ENCODE measurements around the gene ILF3. TPM values are rescaled to one million over a fixed set of nuclear protein-coding genes. Genes with fewer than 3 reads are reported as not detected.

The ILF3 gene
- total RNA-seq: 100 to 1,000 TPM; 355 to 357 TPM

DNA sequence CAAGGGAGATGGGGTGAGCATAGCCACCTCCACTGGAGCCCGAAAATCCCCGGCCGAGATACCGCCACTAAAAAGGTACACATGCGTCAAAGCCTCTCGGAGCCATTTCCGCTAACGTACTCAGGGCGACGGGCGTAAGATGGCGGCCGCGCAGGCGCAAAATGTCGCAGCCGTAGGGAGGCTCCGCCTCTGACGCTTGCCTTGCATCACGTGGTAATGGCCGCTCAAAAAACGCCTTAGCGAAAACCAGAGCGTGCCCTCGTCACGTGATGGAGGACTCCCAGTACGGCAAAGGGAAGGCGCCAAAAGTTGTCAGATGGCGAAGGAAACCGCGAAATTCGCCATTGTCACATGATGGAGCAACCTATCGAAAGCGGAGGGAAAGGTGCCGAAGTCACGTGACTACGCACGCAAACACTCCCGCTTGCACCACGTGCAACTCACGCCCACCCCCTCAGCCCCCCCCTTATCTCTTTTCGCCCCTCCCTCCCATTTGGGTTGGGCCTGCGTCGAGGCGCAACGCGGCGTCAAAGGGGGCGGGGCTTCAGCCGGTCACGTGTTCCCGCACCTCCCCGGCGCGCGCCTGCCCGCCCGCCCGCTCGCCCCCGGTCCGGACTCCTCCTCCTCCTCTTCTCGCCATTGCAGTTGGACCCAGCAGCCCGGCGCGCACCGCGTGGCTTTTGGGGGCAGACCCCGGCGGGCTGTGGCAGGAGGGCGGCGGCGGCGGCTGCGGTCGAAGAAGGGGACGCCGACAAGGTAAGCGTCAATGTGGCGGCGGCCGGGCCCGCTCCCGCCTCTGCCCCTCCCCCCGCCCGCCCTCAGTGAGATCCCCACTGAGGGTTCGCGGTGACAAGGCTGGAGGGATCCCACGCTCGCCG is at the start of gene ILF3:
Gene ILF3, plus strand, starts transcription at position 615 of the 878 bp plus-strand sequence. CDS start 16,260 bp downstream, outside the sequence.
- intact Hi-C loops (cut with micrococcal nuclease): loop anchor here (1.0 to 5.0 kb wide), 8 partner anchors 41 to 306 kb away; partner anchors contain the start of genes KEAP1, KRI1 and TMED1
- Mint-ChIP-seq H3K27me3 (no peaks in the 10 kb centered on the region), H3K4me3 (peak within 1 kb of the TSS; percentile 90), H3K36me3 (peaks cover 34% of the 10 kb centered on the region), H3K4me1 (ENCODE audit: low read depth) (peaks cover 35% of the 10 kb centered on the region), H3K27ac (peak within 1 kb of the TSS; percentile 96), H3K9me3 (peaks cover 2% of the 10 kb centered on the region)
- ChIA-PET POLR2A (interaction anchor here (1.3 kb wide), 1 partner anchor 47 kb away, joined by 8 read pairs; the partner anchor contains the start of gene QTRT1), CTCF (interaction anchor here (1.0 kb wide), 1 partner anchor 9 kb away, joined by 3 read pairs; no protein-coding TSS in a partner anchor)
- peak; percentile 100 for DNase-seq

DNA sequence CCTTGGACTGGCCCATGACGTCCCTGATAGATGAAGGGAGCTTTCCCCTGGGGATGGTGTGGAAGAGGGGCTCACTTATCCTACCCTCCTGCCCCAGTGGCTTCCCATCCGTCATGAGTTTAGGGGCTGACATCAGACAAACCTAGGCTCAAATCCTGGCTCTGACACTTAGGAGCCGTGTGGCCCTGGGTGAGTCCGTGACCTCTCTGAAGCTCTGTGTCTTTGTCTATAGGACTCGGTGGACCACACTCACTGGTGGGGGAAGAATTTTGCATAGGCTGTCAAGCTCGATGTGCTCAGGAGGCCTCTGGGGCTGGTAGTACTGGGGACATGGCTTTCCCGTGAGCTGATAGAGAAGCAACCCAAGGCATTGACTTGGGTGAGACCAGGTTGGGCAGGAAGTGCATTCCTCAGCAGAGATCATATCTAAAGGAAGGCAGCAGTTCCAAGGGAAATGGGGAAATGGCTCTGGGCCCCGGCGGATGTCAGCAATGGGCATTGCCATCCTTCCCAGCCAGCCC is 49.6 kb upstream of the ILF3 start:
- DNase-seq: peak; percentile 25
- CTCF ChIA-PET: interaction anchor here (0.6 to 4.7 kb wide), 6 partner anchors 23 to 192 kb away, joined by 3 to 41 read pairs (median 5); no protein-coding TSS in a partner anchor
- intact Hi-C loops (cut with micrococcal nuclease): no loop called here
- H3K27ac Mint-ChIP-seq: peak overlapping the region; percentile 98
- H3K36me3 Mint-ChIP-seq: peaks cover 7% of the 10 kb centered on the region
- POLR2A ChIA-PET: interaction anchor here (1.0 to 1.2 kb wide), 3 partner anchors 9 to 97 kb away, joined by 3 to 6 read pairs (median 5); partner anchors contain the start of gene QTRT1
- no peaks in the 10 kb centered on the region for H3K27me3 Mint-ChIP-seq
- H3K4me1 Mint-ChIP-seq (ENCODE audit: low read depth): peaks cover 20% of the 10 kb centered on the region
- H3K9me3 Mint-ChIP-seq: no peaks in the 10 kb centered on the region
- peak overlapping the region; percentile 88 for H3K4me3 Mint-ChIP-seq

DNA sequence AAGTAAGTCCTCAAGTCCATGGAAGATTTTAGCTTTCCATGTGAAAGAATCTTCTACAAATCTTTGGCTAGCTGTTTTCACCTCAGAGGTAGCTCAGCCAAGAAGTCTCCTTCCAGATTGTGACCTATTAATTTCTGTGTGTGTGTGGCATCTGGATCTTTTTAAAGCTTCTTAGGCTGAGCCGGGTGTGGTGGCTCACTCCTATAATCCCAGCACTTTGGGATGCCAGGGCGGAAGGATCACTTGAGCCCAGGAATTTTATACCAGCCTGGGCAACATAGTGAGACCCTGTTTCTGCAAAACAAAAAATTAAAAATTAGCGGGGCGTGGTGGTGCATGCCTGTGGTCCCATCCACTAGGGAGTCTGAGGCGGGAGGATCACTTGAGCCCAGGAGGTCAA is 42.2 kb upstream of the ILF3 start:
- Mint-ChIP-seq H3K9me3 (no peaks in the 10 kb centered on the region), H3K27ac (no peak overlapping the region), H3K27me3 (no peaks in the 10 kb centered on the region), H3K4me3 (no peak overlapping the region), H3K36me3 (peaks cover 1% of the 10 kb centered on the region), H3K4me1 (ENCODE audit: low read depth) (peaks cover 24% of the 10 kb centered on the region)
- ChIA-PET CTCF (interaction anchor here (1.2 to 3.2 kb wide), 3 partner anchors 30 to 87 kb away, joined by 3 to 11 read pairs (median 6); no protein-coding TSS in a partner anchor), POLR2A (interaction anchor here (0.6 kb wide), 1 partner anchor 24 kb away, joined by 4 read pairs; no protein-coding TSS in a partner anchor)
- intact Hi-C loops (cut with micrococcal nuclease): no loop called here
- no peak for DNase-seq

DNA sequence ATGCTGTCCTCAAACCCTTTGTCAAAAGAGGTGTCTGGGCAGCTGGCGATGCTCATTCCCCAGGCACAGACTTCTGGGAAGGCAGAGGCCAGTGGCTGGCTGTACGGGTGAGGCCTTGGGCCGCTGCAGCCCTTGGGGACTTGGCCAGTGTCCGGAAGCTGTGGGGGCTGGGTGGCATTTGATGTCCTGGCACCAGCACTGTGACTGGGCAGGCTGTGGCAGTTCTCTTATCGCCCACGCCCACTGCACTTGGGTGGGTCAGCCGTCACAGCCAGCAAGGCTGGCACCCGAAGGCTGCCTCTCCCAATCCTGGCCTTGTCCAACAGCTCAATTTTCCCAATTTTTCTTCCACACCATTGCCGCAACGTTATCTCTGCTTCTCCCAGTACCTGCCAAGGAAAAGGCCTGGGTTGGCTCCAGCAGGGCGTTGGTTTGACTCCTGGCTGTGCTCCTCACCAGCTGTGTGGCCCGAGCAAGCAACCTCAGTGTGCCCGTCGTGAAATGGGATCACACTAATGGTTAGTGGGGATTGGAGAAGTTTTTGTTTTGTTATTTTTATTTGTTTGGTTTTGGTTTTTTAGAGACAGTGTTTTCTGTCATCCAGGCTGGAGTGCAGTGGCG is 41.5 kb upstream of the ILF3 start:
- intact Hi-C loops (cut with micrococcal nuclease): no loop called here
- ChIA-PET CTCF (interaction anchor here (1.2 to 3.2 kb wide), 2 partner anchors 31 to 33 kb away, joined by 3 to 11 read pairs; no protein-coding TSS in a partner anchor), POLR2A (no interaction called here)
- Mint-ChIP-seq H3K27me3 (no peaks in the 10 kb centered on the region), H3K4me3 (no peak overlapping the region), H3K9me3 (no peaks in the 10 kb centered on the region), H3K4me1 (ENCODE audit: low read depth) (peaks cover 24% of the 10 kb centered on the region), H3K36me3 (peaks cover 1% of the 10 kb centered on the region), H3K27ac (no peak overlapping the region)
- DNase-seq: no peak

DNA sequence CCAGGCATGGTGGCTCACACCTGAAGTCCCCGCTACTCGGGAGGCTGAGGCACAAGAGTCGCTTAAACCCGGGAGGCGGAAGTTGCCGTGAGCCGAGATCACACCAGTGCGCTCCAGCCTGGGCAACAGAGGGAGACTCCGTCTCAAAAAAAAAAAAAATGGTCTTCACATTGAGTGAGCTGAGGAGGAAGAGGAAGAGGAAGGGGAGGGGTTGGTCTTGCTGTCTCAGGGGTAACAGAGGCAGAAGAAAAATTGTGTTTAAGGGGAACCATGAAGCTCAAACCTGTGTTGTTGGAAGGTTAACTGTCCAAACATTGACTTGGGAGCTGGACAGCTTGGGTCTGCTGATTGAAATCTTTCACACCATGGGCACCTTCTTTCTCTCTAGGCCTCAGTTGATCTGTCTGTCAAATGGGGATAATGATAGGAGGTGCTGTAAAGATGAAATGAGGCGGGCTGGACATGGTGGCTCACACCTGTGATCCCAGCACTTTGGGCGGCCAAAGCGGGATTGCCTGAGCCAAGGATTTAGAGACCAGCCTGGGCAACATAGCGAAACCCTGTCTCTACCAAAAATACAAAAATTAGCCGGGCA is 38.6 kb upstream of the ILF3 start:
- no peak overlapping the region for H3K27ac Mint-ChIP-seq
- no peaks in the 10 kb centered on the region for H3K9me3 Mint-ChIP-seq
- no peak for DNase-seq
- no peaks in the 10 kb centered on the region for H3K27me3 Mint-ChIP-seq
- peaks cover 2% of the 10 kb centered on the region for H3K36me3 Mint-ChIP-seq
- ChIA-PET POLR2A (interaction anchor here (0.7 to 0.8 kb wide), 2 partner anchors 11 to 13 kb away, joined by 3 read pairs; no protein-coding TSS in a partner anchor), CTCF (interaction anchor here (0.6 to 2.8 kb wide), 2 partner anchors 23 to 34 kb away, joined by 3 to 10 read pairs; no protein-coding TSS in a partner anchor)
- H3K4me1 Mint-ChIP-seq (ENCODE audit: low read depth): peaks cover 23% of the 10 kb centered on the region
- intact Hi-C loops (cut with micrococcal nuclease): no loop called here
- no peak overlapping the region for H3K4me3 Mint-ChIP-seq

DNA sequence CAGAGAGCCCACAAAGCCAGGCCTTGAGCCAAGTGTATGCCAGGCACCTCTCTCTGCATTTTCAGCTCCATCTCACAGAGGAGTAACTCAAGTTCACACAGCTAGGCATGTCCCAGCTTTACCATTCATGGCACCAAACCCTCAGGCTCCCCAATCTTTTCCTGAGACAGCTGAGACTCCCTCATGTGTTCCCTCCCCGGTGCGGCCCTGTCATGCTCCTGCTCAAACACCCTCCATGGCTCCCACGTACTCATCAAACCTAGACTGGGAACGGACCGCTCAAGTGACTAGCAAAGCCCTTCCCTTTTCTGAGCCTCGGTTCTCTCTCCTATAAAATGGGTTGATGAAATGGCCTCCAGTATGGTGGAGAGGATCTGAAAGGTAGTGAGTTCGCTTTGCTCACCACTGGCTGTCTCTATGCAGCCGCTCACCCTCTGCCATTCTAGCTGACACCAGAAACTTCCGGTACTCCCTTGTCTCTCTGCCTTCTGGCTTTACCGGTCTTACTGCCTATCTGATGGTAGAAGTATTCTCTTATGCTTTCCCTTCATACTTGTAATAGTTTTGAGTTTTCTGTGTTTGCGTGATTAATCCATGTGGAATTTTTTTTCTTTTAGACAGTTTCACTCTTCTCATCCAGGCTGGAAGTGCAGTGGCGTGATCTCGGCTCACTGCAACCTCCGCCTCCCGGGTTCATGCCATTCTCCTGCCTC is 36.6 kb upstream of the ILF3 start:
- H3K4me1 Mint-ChIP-seq (ENCODE audit: low read depth): peaks cover 30% of the 10 kb centered on the region
- intact Hi-C loops (cut with micrococcal nuclease): no loop called here
- H3K36me3 Mint-ChIP-seq: peaks cover 5% of the 10 kb centered on the region
- no peak overlapping the region for H3K27ac Mint-ChIP-seq
- H3K4me3 Mint-ChIP-seq: no peak overlapping the region
- no peak for DNase-seq
- no peaks in the 10 kb centered on the region for H3K27me3 Mint-ChIP-seq
- no peaks in the 10 kb centered on the region for H3K9me3 Mint-ChIP-seq
- ChIA-PET POLR2A (no interaction called here), CTCF (interaction anchor here (1.1 to 2.8 kb wide), 3 partner anchors 27 to 37 kb away, joined by 3 to 11 read pairs (median 10); no protein-coding TSS in a partner anchor)

DNA sequence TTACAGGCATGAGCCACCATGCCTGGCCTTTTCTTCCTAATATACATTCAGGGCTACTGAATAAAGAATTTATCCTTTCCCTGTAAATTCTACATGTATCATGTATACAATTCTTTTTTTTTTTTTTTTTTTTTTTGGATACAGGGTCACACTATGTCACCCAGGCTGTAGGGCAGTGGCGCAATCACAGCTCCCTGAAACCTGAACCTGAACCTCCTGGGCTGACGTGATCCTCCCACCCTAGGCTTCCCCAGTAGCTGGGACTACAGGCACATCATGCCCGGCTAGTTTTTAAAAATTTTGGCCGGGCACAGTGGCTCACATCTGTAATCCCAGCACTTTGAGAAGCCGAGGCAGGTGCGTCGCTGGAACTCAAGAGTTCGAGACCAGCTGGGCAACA is 35.3 kb upstream of the ILF3 start:
- CTCF ChIA-PET: no interaction called here
- H3K4me3 Mint-ChIP-seq: no peak overlapping the region
- POLR2A ChIA-PET: no interaction called here
- intact Hi-C loops (cut with micrococcal nuclease): no loop called here
- H3K4me1 Mint-ChIP-seq (ENCODE audit: low read depth): peaks cover 30% of the 10 kb centered on the region
- H3K9me3 Mint-ChIP-seq: no peaks in the 10 kb centered on the region
- H3K27me3 Mint-ChIP-seq: no peaks in the 10 kb centered on the region
- no peak overlapping the region for H3K27ac Mint-ChIP-seq
- peaks cover 5% of the 10 kb centered on the region for H3K36me3 Mint-ChIP-seq
- DNase-seq: no peak

DNA sequence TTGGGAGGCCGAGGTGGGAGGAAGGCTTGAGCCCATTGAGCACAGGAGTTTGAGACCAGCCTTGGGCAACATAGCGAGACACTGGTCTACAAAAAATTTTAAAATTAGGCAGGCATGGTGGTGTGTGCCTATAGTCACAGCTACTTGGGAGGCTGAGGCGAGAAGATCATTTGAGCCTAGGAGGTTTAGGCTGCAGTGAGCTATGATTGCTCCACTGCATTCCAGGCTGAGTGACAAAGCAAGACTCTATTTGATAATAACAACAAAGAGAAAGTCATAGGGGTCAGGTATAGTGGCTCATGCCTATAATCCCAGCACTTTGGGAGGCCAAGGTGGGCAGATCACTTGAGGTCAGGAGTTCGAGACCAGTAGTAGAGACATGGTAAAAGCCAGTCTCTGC is 33.4 kb upstream of the ILF3 start:
- Mint-ChIP-seq H3K4me3 (no peak overlapping the region), H3K9me3 (no peaks in the 10 kb centered on the region), H3K36me3 (peaks cover 4% of the 10 kb centered on the region), H3K27ac (no peak overlapping the region), H3K27me3 (no peaks in the 10 kb centered on the region), H3K4me1 (ENCODE audit: low read depth) (peaks cover 30% of the 10 kb centered on the region)
- intact Hi-C loops (cut with micrococcal nuclease): no loop called here
- ChIA-PET POLR2A (no interaction called here), CTCF (interaction anchor here (0.6 to 2.0 kb wide), 3 partner anchors 39 to 130 kb away, joined by 4 to 8 read pairs (median 4); no protein-coding TSS in a partner anchor)
- no peak for DNase-seq

DNA sequence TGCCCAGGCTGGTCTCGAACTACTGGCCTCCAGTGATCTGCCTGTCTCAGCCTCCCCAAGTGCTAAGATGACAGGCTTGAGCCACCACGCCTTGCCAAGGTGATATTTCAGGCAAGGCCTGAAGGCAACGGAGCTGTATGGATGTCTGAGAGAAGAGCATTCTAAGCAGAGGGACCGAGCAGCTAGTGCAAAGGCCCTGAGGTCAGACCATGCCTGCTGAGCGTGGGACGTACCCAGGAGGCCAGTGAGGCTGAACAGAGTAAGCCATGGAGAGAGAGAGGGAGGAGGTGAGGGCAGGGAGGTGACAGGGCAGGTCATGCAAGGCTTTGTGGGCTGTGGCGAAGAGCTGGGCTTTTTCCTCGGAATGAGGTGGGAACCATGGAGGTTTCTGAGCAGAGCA is 32.2 kb upstream of the ILF3 start:
- Mint-ChIP-seq H3K4me3 (no peak overlapping the region), H3K27me3 (no peaks in the 10 kb centered on the region), H3K9me3 (no peaks in the 10 kb centered on the region), H3K36me3 (peaks cover 8% of the 10 kb centered on the region), H3K27ac (no peak overlapping the region), H3K4me1 (ENCODE audit: low read depth) (peaks cover 26% of the 10 kb centered on the region)
- DNase-seq: no peak
- intact Hi-C loops (cut with micrococcal nuclease): no loop called here
- ChIA-PET CTCF (interaction anchor here (1.5 to 1.7 kb wide), 2 partner anchors 41 to 235 kb away, joined by 3 to 4 read pairs; no protein-coding TSS in a partner anchor), POLR2A (no interaction called here)

DNA sequence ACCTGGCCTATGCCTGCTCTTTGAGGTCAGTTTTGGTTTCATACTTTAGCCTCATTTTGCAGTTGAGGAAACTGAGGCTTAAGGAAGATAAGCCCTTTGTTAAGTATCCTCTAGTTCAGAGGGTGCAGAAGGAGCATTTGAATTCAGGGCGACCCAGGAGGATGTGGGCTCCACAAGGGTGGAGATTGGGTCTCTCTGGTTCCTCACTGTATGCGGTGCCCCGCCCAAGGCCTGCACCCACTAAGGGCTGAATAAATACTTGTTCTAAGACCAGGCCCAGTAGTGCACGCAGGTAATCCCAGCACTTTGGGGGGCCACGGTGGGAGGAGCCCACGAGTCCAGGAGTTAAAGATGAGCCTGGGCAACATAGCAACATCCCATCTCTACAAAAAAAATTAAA is 29.6 kb upstream of the ILF3 start:
- H3K36me3 Mint-ChIP-seq: peaks cover 19% of the 10 kb centered on the region
- POLR2A ChIA-PET: no interaction called here
- no peaks in the 10 kb centered on the region for H3K27me3 Mint-ChIP-seq
- CTCF ChIA-PET: interaction anchor here (2.2 kb wide), 1 partner anchor 20 kb away, joined by 5 read pairs; no protein-coding TSS in a partner anchor
- H3K27ac Mint-ChIP-seq: no peak overlapping the region
- no peak overlapping the region for H3K4me3 Mint-ChIP-seq
- no peak for DNase-seq
- intact Hi-C loops (cut with micrococcal nuclease): no loop called here
- no peaks in the 10 kb centered on the region for H3K9me3 Mint-ChIP-seq
- H3K4me1 Mint-ChIP-seq (ENCODE audit: low read depth): peaks cover 26% of the 10 kb centered on the region
